Rectal smooth muscle tissue (tissue), 1 donor: ENCODE measurements around the gene SF1.
A peak's percentile ranks its signal among the peaks of the same experiment; 100 is the strongest.

Experiments
- H3K27ac ChIP-seq: one replicate; pipeline ENCODE4 v1.7.0; 2013; ENCODE audit warnings: low read depth, low read length, inconsistent platforms
- H3K27me3 ChIP-seq: one replicate; pipeline ENCODE4 v1.7.0; 2013; ENCODE audit warnings: low read length; ENCODE audit not compliant: control insufficient read depth, insufficient read depth
- H3K36me3 ChIP-seq: one replicate; pipeline ENCODE4 v1.7.0; 2013; ENCODE audit warnings: low read length; ENCODE audit not compliant: control insufficient read depth, insufficient read depth
- H3K4me1 ChIP-seq: one replicate; pipeline ENCODE4 v1.7.0; 2013; ENCODE audit warnings: low read length; ENCODE audit not compliant: control insufficient read depth, insufficient read depth
- H3K4me3 ChIP-seq: one replicate; pipeline ENCODE4 v1.7.0; 2013; ENCODE audit warnings: low read length
- H3K9ac ChIP-seq: one replicate; pipeline ENCODE4 v1.7.0; 2013; ENCODE audit warnings: low read length

The SF1 gene

GRCh38 chr11:64805481-64805880 is 27.1 kb upstream of the SF1 start:
- Histone ChIP-seq H3K27ac (no peak overlapping the region), H3K36me3 (no peaks in the 10 kb centered on the region), H3K4me3 (no peak overlapping the region), H3K4me1 (peaks cover 7% of the 10 kb centered on the region), H3K27me3 (no peaks in the 10 kb centered on the region), H3K9ac (no peak overlapping the region)

- H3K9ac ChIP-seq = no peak overlapping the region
- H3K4me3 ChIP-seq = no peak overlapping the region
- H3K27me3 ChIP-seq = no peaks in the 10 kb centered on the region
- H3K4me1 ChIP-seq = peaks cover 6% of the 10 kb centered on the region
- H3K27ac ChIP-seq = no peak overlapping the region
- H3K36me3 ChIP-seq = no peaks in the 10 kb centered on the region
Measured at GRCh38 chr11:64804346-64805210, 26.2 kb upstream of the SF1 start.

- Histone ChIP-seq H3K4me3 (peak overlapping the region; percentile 69), H3K27ac (peak overlapping the region; percentile 68), H3K9ac (no peak overlapping the region), H3K36me3 (no peaks in the 10 kb centered on the region), H3K27me3 (no peaks in the 10 kb centered on the region), H3K4me1 (peaks cover 4% of the 10 kb centered on the region)
Measured at GRCh38 chr11:64803846-64804345, 25.6 kb upstream of the SF1 start.

- Histone ChIP-seq H3K27ac (peak within 1 kb of the TSS; percentile 68), H3K27me3 (no peaks in the 10 kb centered on the region), H3K4me1 (peaks cover 4% of the 10 kb centered on the region), H3K9ac (peak within 1 kb of the TSS; percentile 34), H3K4me3 (peak within 1 kb of the TSS; percentile 69), H3K36me3 (no peaks in the 10 kb centered on the region)
Measured at GRCh38 chr11:64803158-64803845, 25.0 kb upstream of the SF1 start, which contains the start of gene MAP4K2. TSS of gene MAP4K2 (minus strand) at chr11:64803214. CDS start at chr11:64803149, 65 bp downstream.

GRCh38 chr11:64802370-64803157 is 24.2 kb upstream of the SF1 start:
- Histone ChIP-seq H3K36me3 (no peaks in the 10 kb centered on the region), H3K4me1 (peaks cover 4% of the 10 kb centered on the region), H3K4me3 (peak overlapping the region; percentile 62), H3K27me3 (no peaks in the 10 kb centered on the region), H3K9ac (peak overlapping the region; percentile 21), H3K27ac (peak overlapping the region; percentile 59)

- H3K4me3 ChIP-seq = peak overlapping the region; percentile 62
- peaks cover 4% of the 10 kb centered on the region for H3K4me1 ChIP-seq
- H3K9ac ChIP-seq = no peak overlapping the region
- peaks cover 2% of the 10 kb centered on the region for H3K36me3 ChIP-seq
- peak overlapping the region; percentile 59 for H3K27ac ChIP-seq
- H3K27me3 ChIP-seq = no peaks in the 10 kb centered on the region
Measured at GRCh38 chr11:64801561-64802369, 23.4 kb upstream of the SF1 start.

GRCh38 chr11:64801158-64801464 is 22.8 kb upstream of the SF1 start:
- H3K27ac ChIP-seq = no peak overlapping the region
- peaks cover 4% of the 10 kb centered on the region for H3K4me1 ChIP-seq
- no peak overlapping the region for H3K9ac ChIP-seq
- H3K27me3 ChIP-seq = no peaks in the 10 kb centered on the region
- H3K4me3 ChIP-seq = no peak overlapping the region
- peaks cover 2% of the 10 kb centered on the region for H3K36me3 ChIP-seq

GRCh38 chr11:64800303-64801157 is 22.2 kb upstream of the SF1 start:
- H3K36me3 ChIP-seq = peaks cover 2% of the 10 kb centered on the region
- H3K4me1 ChIP-seq = peaks cover 4% of the 10 kb centered on the region
- no peaks in the 10 kb centered on the region for H3K27me3 ChIP-seq
- no peak overlapping the region for H3K27ac ChIP-seq
- H3K4me3 ChIP-seq = no peak overlapping the region
- H3K9ac ChIP-seq = no peak overlapping the region

GRCh38 chr11:64799623-64800302 is 21.4 kb upstream of the SF1 start:
- H3K36me3 ChIP-seq = peaks cover 2% of the 10 kb centered on the region
- peaks cover 4% of the 10 kb centered on the region for H3K4me1 ChIP-seq
- no peak overlapping the region for H3K4me3 ChIP-seq
- no peaks in the 10 kb centered on the region for H3K27me3 ChIP-seq
- H3K27ac ChIP-seq = no peak overlapping the region
- no peak overlapping the region for H3K9ac ChIP-seq

GRCh38 chr11:64799256-64799622 is 20.9 kb upstream of the SF1 start:
- no peak overlapping the region for H3K9ac ChIP-seq
- H3K27ac ChIP-seq = no peak overlapping the region
- no peak overlapping the region for H3K4me3 ChIP-seq
- H3K4me1 ChIP-seq = peaks cover 4% of the 10 kb centered on the region
- H3K36me3 ChIP-seq = peaks cover 2% of the 10 kb centered on the region
- no peaks in the 10 kb centered on the region for H3K27me3 ChIP-seq
